Stimulated activated CD8-positive, alpha-beta memory T cell treated with anti-CD3 and anti-CD28 coated beads, Interleukin-15, amount 100 ng/mL, for 48 hours (primary cell): ENCODE measurements around the gene CAMK2B.

ENCODE experiments used
- DNase-seq, 2 donors: peaks; one replicate each; pipeline ENCODE4 v3.0.0-alpha.2; 2020; ENCODE audit warnings: low read depth in 2 of 2

The CAMK2B gene

GRCh38 chr7:44325201-44325671, at the start of gene CAMK2B:
Gene CAMK2B (minus strand): TSS chr7:44325594. CDS start chr7:44325421, 173 bp downstream.
- DNase-seq: no peak

GRCh38 chr7:44374007-44374763, 48.8 kb upstream of the CAMK2B start:
- no peak for DNase-seq

- no peak for DNase-seq
Observed at GRCh38 chr7:44373418-44373740, 48.0 kb upstream of the CAMK2B start.

- no peak for DNase-seq
Observed at GRCh38 chr7:44372560-44373417, 47.4 kb upstream of the CAMK2B start.

- DNase-seq: no peak
Observed at GRCh38 chr7:44368885-44369284, 43.5 kb upstream of the CAMK2B start.

- no peak for DNase-seq
Observed at GRCh38 chr7:44368455-44368854, 43.1 kb upstream of the CAMK2B start.

GRCh38 chr7:44367475-44368043, 42.2 kb upstream of the CAMK2B start:
- no peak for DNase-seq

- DNase-seq: no peak
Observed at GRCh38 chr7:44366986-44367385, 41.6 kb upstream of the CAMK2B start.

GRCh38 chr7:44353668-44354067, 28.3 kb upstream of the CAMK2B start:
- no peak for DNase-seq

GRCh38 chr7:44348851-44349781, 23.7 kb upstream of the CAMK2B start:
- DNase-seq: no peak

GRCh38 chr7:44348300-44348699, 22.9 kb upstream of the CAMK2B start:
- DNase-seq: no peak

GRCh38 chr7:44347546-44348114, 22.2 kb upstream of the CAMK2B start:
- no peak for DNase-seq

GRCh38 chr7:44346063-44346462, 20.7 kb upstream of the CAMK2B start:
- no peak for DNase-seq

- DNase-seq: no peak
Observed at GRCh38 chr7:44341401-44341800, 16.0 kb upstream of the CAMK2B start.

- DNase-seq: no peak
Observed at GRCh38 chr7:44338600-44338999, 13.2 kb upstream of the CAMK2B start.

GRCh38 chr7:44336491-44336890, 11.1 kb upstream of the CAMK2B start:
- DNase-seq: no peak

- no peak for DNase-seq
Observed at GRCh38 chr7:44335184-44335583, 9.8 kb upstream of the CAMK2B start.

- no peak for DNase-seq
Observed at GRCh38 chr7:44334734-44335097, 9.3 kb upstream of the CAMK2B start.

- no peak for DNase-seq
Observed at GRCh38 chr7:44333911-44334733, 8.7 kb upstream of the CAMK2B start.

- no peak for DNase-seq
Observed at GRCh38 chr7:44331682-44332081, 6.3 kb upstream of the CAMK2B start.
